ENCODE measurements around the gene ZMYM4. TPM values are rescaled to one million over a fixed set of nuclear protein-coding genes. Genes with fewer than 3 reads are reported as not detected.
A peak's percentile ranks its signal among the peaks of the same experiment; 100 is the strongest.

The ZMYM4 gene
- total RNA-seq, 1 donor from 2014 or later = 27.7 TPM

- Histone ChIP-seq H3K27me3 (no peaks in the 10 kb centered on the region), H3K4me1 (peaks cover 18% of the 10 kb centered on the region), H3K36me3 (peaks cover 0 to 40% of the 10 kb centered on the region in 2 donors), H3K4me3 (no peak overlapping the region), H3K9me3 (no peaks in the 10 kb centered on the region), H3K27ac (no peak overlapping the region)
- no peak for DNase-seq (ENCODE audit: extremely low spot score in 2 of 2)
- TF ChIP-seq CTCF (IDR thresholded peaks at IDR 0.05) (no peak), POLR2AphosphoS5 (IDR thresholded peaks at IDR 0.05; ENCODE audit: insufficient read depth in 1 of 2, low read depth in 1 of 2) (no peak), POLR2A (IDR thresholded peaks at IDR 0.05) (no peak)
- intact Hi-C loops (cut with DNase I) = no loop called here
Observed at GRCh38 chr1:35447278-35447677, 178.8 kb downstream of the ZMYM4 start.

- peak overlapping the region; percentile 52 for H3K27ac ChIP-seq
- intact Hi-C loops (cut with DNase I) = no loop called here
Observed at GRCh38 chr1:35448344-35448801, 179.9 kb downstream of the ZMYM4 start.

GRCh38 chr1:35449334-35450008 is 181.0 kb downstream of the ZMYM4 start:
- no peak for DNase-seq (ENCODE audit: extremely low spot score in 2 of 2)
- TF ChIP-seq POLR2AphosphoS5 (IDR thresholded peaks at IDR 0.05; ENCODE audit: insufficient read depth in 1 of 2, low read depth in 1 of 2) (peak in 1 of 2 donors; percentile 18), POLR2A (IDR thresholded peaks at IDR 0.05) (no peak)
- Histone ChIP-seq H3K4me1 (peaks cover 40% of the 10 kb centered on the region), H3K36me3 (peaks cover 0 to 22% of the 10 kb centered on the region in 2 donors), H3K27me3 (no peaks in the 10 kb centered on the region), H3K9me3 (no peaks in the 10 kb centered on the region), H3K4me3 (no peak overlapping the region), H3K27ac (peak overlapping the region; percentile 76)
- intact Hi-C loops (cut with DNase I) = loop anchor here (5.0 to 10.0 kb wide), 2 partner anchors 113 to 275 kb away; no protein-coding TSS in a partner anchor

More at GRCh38 chr1:35448344-35448801, 179.9 kb downstream of the ZMYM4 start:
- TF ChIP-seq POLR2AphosphoS5 (IDR thresholded peaks at IDR 0.05; ENCODE audit: insufficient read depth in 1 of 2, low read depth in 1 of 2) (peak; percentile 13 to 41), POLR2A (IDR thresholded peaks at IDR 0.05) (no peak)
- DNase-seq (ENCODE audit: extremely low spot score in 2 of 2) = no peak
- Histone ChIP-seq H3K9me3 (no peaks in the 10 kb centered on the region), H3K27me3 (no peaks in the 10 kb centered on the region), H3K36me3 (peaks cover 0 to 30% of the 10 kb centered on the region in 2 donors), H3K4me3 (no peak overlapping the region), H3K4me1 (peaks cover 29% of the 10 kb centered on the region)

GRCh38 chr1:35451125-35451528 is 182.6 kb downstream of the ZMYM4 start:
- H3K27ac ChIP-seq = peak overlapping the region; percentile 76
- DNase-seq (ENCODE audit: extremely low spot score in 2 of 2) = no peak
- H3K4me3 ChIP-seq = no peak overlapping the region
- no peaks in the 10 kb centered on the region for H3K27me3 ChIP-seq
- intact Hi-C loops (cut with DNase I) = loop anchor here (5.0 to 10.0 kb wide), 2 partner anchors 111 to 274 kb away; no protein-coding TSS in a partner anchor
- peaks cover 48% of the 10 kb centered on the region for H3K4me1 ChIP-seq
- peak; percentile 76 to 91 (median 90) for TF ChIP-seq CTCF (IDR thresholded peaks at IDR 0.05)
- TF ChIP-seq POLR2A (IDR thresholded peaks at IDR 0.05) = no peak
- TF ChIP-seq POLR2AphosphoS5 (IDR thresholded peaks at IDR 0.05; ENCODE audit: insufficient read depth in 1 of 2, low read depth in 1 of 2) = peak in 1 of 2 donors; percentile 62
- peaks cover 0 to 8% of the 10 kb centered on the region in 2 donors for H3K36me3 ChIP-seq
- H3K9me3 ChIP-seq = no peaks in the 10 kb centered on the region

- intact Hi-C loops (cut with DNase I) = loop anchor here (5.0 to 10.0 kb wide), 2 partner anchors 110 to 273 kb away; no protein-coding TSS in a partner anchor
- H3K4me1 ChIP-seq = peaks cover 48% of the 10 kb centered on the region
- H3K9me3 ChIP-seq = no peaks in the 10 kb centered on the region
- no peaks in the 10 kb centered on the region for H3K27me3 ChIP-seq
- no peak for TF ChIP-seq CTCF (IDR thresholded peaks at IDR 0.05)
- TF ChIP-seq POLR2A (IDR thresholded peaks at IDR 0.05) = no peak
- TF ChIP-seq POLR2AphosphoS5 (IDR thresholded peaks at IDR 0.05; ENCODE audit: insufficient read depth in 1 of 2, low read depth in 1 of 2) = peak; percentile 51 to 81
- no peak overlapping the region for H3K4me3 ChIP-seq
- H3K27ac ChIP-seq = peak overlapping the region; percentile 76
- no peaks in the 10 kb centered on the region for H3K36me3 ChIP-seq
- DNase-seq (ENCODE audit: extremely low spot score in 2 of 2) = no peak
Observed at GRCh38 chr1:35452106-35452774, 183.7 kb downstream of the ZMYM4 start.
